Measurements from ENCODE around the gene DCAF5.

DNA sequence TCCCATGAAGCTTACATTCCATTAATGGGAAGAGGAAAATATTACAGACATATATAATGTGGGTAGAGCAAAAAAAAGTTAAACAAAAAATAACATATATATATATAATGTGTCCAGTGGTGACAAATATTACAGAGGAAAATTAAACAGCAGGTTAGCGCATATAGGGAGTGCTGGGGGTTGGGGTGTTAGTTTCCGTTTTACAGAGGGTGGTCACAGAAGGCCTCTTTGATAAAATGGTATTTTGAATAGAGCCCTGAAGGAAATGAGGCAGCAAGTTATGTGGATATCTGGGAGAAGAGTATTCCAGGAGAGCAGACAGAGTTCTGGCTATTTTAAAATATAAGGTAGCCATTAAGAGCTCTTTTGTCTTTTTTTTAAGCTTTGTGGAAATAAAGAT is 73.2 kb downstream of the DCAF5 start:
- no peak for TF ChIP-seq CTCF (conservative IDR thresholded peaks at IDR 0.05; ENCODE audit: low read length)
- TF ChIP-seq EZH2phosphoT487 (IDR thresholded peaks at IDR 0.05; ENCODE audit: borderline replicate concordance), result no peak
